Tongue (tissue), 2 donors: ENCODE measurements around the gene RAI14. TPM values are rescaled to one million over a fixed set of nuclear protein-coding genes. Genes with fewer than 3 reads are reported as not detected.

Experiments
- DNase-seq: peaks from one replicate; pipeline ENCODE4 v3.0.0-alpha.2; 2015
- total RNA-seq: library from RNA; depleted of rRNA; stranded (reverse); fragments of >200 nt; gene quantifications from one replicate; pipeline ENCODE4 v1.2.3, GENCODE V29; 2014

RAI14 gene
- total RNA-seq, 1 donor from 2014 or later, result 42.6 TPM

DNA sequence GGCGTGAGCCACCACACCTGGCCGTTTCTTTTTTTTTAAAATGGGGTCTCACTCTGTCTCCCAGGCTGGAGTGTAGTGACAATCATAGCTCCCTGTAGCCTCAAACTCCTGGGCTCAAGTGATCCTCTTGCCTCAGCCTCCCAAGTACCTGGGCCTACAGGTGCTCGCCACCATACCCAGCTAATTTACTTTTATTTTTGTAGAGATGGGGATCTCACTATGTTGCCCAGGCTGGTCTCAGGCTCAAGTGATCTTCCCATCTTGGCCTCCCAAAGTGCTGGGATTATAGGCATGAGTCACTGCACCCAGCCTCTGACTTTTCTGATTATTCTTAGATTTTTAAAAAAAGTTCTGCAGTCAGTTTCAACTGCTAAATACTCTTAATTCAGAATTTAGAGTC lies 21.3 kb downstream of the RAI14 start:
- DNase-seq, result no peak

GRCh38 chr5:34680896-34681295 lies 24.8 kb downstream of the RAI14 start:
- DNase-seq, result no peak

GRCh38 chr5:34682926-34683623 lies 26.9 kb downstream of the RAI14 start:
- DNase-seq, result peak; percentile 45

DNA sequence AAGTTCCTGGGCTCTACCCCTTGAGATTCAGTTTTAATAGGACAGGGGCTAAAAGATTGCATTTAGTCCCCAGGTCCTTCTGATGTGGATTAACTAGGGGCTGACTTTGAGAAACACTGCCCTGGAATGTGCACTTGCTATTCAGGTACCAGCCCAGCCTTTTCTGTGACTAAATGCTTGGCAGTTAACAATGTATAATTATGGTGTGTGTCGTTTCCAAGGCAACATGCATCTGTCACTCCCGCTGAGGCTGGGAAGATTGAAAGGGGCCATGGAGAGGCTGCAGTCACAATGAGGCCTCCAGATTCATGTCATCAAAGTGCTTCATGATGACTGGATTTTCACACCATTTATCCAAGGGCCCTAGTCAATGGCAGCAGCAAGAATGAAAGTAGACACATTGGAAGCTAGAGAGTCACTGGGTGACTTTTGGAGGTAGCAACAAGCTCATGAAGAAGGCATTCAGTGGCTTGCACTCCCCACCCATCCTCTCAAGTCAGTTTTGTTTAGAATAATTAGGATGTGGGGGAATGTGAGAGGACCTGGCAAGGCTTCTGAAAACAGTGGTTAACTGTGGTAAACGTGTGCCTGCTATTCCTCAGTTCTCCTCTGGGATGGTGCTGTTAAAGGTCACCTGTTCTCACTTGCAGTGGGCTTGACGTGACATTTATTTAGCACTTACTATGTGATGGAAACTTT lies 28.3 kb downstream of the RAI14 start:
- peak; percentile 67 for DNase-seq

DNA sequence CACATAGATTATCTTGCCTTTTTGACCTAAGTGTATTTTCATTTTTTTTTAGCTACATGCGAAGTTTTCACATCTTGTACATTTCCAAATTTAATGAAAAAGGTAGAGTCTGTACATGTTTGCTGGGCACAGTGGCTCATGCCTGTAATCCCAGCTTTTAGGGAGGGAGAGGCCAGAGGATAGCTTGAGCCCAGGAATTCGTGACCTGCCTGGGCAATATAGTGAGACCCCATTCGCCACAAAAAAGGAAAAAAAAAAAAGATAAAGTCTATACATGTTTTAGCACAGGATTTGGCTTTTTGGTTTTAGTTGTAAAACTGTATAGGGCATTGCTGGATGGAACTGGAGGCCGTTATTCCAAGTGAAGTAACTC lies 28.8 kb downstream of the RAI14 start:
- DNase-seq, result no peak

GRCh38 chr5:34685485-34686165 lies 29.5 kb downstream of the RAI14 start:
- DNase-seq, result no peak

- peak; percentile 53 for DNase-seq
Observed at GRCh38 chr5:34686762-34687268, 30.7 kb downstream of the RAI14 start.

DNA sequence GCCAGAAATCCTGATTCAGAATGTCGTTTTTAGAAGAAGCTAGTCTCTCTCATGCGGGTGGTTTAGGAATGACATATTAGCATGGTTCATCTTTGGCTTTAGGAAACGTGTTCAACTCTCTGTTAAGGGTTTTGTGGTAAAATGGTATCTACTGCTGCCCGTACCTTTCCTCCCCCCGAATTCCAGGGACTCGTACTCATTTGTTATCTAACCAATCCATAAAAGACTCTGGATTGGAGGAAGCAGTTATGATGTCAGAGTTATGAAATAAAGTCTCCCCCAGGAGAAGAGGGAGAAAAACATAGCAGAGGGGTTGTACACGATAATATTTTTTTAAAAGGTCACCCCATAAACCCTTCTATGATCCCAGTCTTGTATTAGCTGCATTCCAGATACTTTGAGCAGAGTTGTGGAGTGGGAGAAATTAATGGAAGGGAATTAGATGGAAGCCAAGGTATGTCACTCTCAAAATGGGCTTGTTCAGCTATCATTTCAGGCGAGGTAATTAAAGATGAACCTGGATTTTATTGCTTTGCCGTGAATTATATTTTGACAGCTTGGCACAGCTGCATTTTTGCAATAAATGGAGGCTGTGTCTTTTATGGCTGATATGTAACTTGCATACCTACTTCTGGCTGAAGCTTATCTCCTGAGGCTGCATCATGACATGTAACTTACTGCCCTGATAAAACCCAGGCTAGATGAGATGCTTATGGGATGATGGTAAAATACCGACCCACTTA lies 31.3 kb downstream of the RAI14 start:
- no peak for DNase-seq

- DNase-seq, result peak; percentile 44
Observed at GRCh38 chr5:34688015-34688810, 32.1 kb downstream of the RAI14 start.

DNA sequence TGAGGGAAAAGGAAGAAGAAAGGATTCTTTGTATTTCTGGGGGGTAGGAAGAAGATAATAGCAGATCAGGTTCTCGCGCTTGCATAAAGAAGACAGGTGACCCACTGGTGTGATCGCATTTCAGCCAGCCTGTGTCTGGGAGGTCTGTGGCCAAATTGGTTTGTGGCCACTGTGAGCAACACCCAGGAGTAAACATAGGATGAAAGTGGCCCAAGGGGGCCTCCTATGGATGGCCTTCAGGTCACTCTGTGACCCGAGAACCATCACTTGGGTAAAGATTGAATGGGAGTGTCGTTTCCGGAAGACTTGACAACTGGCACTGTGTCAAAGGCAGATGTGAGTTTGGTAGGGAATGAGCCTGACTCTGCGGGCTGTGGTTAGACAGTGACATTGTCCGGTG lies 34.2 kb downstream of the RAI14 start:
- DNase-seq, result no peak

DNA sequence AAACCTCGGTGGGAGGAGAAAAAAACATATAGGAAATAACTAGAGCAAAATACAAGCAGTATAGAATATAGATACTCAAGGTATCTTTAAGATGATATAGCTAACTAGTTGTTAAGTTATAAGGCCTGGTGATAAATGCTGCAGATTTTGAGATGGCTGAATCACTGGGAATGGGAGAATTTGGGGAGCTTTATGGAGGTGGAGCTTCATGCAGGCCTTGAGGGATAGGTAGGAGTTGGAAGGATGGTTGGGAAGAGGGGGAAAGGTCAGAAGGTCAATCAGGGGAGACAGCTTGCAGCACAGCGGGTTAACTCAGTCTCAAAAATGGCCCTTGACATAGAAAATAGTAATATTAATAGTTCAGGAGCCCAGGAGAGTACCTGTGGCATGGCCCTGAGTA lies 34.8 kb downstream of the RAI14 start:
- no peak for DNase-seq

DNA sequence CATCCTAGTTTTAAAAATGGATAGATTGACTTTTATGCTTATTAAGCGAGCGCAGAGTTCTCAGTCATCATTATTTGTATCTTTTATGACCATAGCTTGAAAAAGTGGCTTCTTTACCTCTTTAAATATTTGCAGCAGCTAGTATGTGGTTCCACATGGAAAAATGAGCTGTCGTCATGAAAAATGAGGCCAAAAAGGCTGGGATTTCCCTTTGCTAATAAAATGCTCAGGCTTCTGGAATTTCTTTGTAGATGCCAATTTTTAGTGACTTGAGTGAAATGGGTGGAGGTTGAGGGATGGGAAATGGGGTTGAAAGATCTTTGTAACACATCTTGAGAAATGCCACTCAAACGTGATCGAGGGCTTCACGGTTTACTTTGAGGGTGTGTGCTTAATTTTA lies 35.2 kb downstream of the RAI14 start:
- DNase-seq, result no peak

DNA sequence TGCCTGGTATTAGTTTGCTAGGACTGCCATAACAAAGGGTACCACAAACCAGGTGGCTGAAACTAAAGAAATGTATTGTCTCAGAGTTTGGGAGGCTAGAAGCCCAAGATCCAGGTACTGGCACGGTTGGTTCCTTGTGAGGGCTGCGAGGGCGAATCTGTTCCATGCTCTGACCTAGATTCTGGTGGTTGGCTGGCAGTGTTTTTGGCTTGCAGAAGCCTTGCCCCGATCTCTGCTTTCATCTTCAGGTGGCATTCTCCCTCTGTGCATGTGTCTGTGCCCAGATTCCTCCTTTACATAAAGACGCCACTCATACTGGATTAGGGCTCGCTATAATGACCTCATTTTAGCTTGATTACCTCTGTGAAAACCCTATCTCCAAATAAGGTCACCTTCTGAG lies 36.7 kb downstream of the RAI14 start:
- DNase-seq, result no peak

DNA sequence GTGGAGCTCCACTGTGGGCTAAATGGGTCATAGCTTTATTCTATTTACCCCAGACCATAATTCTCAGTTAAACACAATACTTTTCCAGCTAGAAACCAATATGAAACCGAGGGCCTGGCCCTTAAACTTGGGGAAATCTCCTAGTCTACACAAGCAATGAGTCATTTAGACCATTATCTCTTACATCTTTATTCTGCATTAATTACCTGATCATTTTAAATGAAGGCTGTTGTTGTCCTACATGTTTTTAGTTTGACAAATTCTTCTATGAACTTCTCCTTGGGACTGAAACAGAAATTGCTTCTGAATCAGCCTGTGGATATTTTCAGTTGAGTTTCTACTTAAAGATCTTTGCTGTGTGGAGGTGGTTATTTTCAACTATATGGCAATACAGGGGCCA lies 37.9 kb downstream of the RAI14 start:
- no peak for DNase-seq

DNA sequence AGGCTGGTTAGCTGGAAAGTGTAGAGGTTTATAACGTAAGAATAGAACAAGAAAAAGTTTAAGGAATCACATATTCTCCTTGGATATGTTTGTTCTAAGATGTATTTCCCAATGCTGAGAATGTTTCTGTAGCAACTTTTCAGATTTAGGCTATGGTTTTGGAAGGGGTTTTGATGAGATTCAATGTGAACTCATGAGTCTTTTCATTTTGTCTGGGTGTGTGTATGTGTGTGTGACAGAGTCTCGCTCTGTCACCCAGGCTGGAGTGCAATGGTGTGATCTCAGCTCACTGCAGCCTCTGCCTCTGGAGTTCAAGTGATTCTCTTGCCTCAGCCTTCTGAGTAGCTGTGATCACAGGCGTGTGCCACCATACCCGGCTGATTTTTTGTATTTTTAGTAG lies 38.6 kb downstream of the RAI14 start:
- DNase-seq, result no peak

DNA sequence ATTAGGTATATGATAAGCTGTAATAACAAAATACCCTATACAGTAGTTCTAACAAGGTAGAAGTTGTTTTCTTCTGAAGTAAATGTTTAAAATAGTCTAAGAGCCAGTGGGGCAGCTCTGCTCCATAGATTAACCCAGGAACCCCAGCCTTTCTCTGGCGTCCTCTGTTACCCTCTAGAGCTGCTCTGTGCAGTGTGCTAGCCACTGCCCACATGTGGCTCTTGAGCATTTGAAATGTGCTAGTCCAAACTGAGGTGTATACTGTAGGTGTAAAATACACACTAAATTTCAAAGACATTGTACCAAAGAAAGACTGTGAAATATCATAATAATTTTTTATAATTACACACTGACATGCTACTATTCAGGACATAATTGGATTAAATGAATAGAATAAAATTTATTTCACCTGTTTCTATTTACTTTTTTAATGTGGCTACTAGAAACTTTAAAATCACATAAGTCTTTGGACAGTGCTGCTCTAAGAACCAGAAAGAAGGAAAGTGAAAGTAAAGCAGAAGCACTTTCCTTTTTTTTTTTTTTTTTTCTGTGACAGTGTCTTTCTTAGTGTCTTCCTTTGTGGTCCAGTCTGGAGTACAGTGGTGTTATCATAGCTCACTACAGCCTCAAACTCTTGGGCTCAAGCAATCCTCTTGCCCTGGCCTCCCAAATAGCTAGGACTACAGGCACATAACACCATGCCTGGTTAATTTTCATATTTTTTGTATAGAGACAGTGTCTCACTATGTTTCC lies 39.3 kb downstream of the RAI14 start:
- DNase-seq, result no peak

- DNase-seq, result no peak
Observed at GRCh38 chr5:34697308-34698108, 41.4 kb downstream of the RAI14 start.

- no peak for DNase-seq
Observed at GRCh38 chr5:34698109-34698419, 41.9 kb downstream of the RAI14 start.

- no peak for DNase-seq
Observed at GRCh38 chr5:34698754-34699153, 42.6 kb downstream of the RAI14 start.
